K562 (cell line): Measurements from ENCODE around the gene ITGA2B. TPM values are rescaled to one million over a fixed set of nuclear protein-coding genes. Genes with fewer than 3 reads are reported as not detected.
A peak's percentile ranks its signal among the peaks of the same experiment; 100 is the strongest.

Source experiments
- ATF7 ChIP-seq: fragments of 450-650 bp; IDR thresholded peaks from 2 replicates; pipeline ENCODE4 v1.7.1; 2014; ENCODE audit warnings: mild to moderate bottlenecking, moderate library complexity
- BHLHE40 ChIP-seq: IDR thresholded peaks from 2 replicates; pipeline ENCODE4 v1.6.1; 2011; ENCODE audit warnings: low read length, improper control_type of control experiment
- CBFA2T3 ChIP-seq: fragments of 450-650 bp; IDR thresholded peaks from 2 replicates; pipeline ENCODE4 v1.6.1; 2017
- CBX1 ChIP-seq: sonication (generic); IDR thresholded peaks from 2 replicates; pipeline ENCODE4 v1.6.1; 2016; ENCODE audit warnings: antibody characterized with exemption, low read depth, mild to moderate bottlenecking
- CREM ChIP-seq: IDR thresholded peaks from 2 replicates; pipeline ENCODE4 v1.6.1; 2014; ENCODE audit warnings: antibody characterized with exemption, low read depth
- GTF2E2 ChIP-seq: fragments of 200-800 bp; sonication (Bioruptor generic); IDR thresholded peaks from 2 replicates; pipeline ENCODE4 v1.6.1; 2016; ENCODE audit warnings: missing genetic modification characterization, missing compliant biosample characterization
- JUND ChIP-seq, 2 experiments: IDR thresholded peaks; 2 replicates in 1 of 2; 3 replicates in 1 of 2; pipeline ENCODE4 v1.6.1; 2011; ENCODE audit warnings: borderline replicate concordance in 2 of 2, low read depth in 2 of 2, low read length in 2 of 2, improper control_type of control experiment in 1 of 2, missing biosample characterization in 1 of 2, missing genetic modification characterization in 1 of 2, missing genetic modification reagents in 1 of 2
- PCBP2 ChIP-seq: fragments of 200-400 bp; formaldehyde crosslinking; IDR thresholded peaks from 2 replicates; pipeline ENCODE4 v1.6.1; 2018; ENCODE audit warnings: low read length, low read depth, mild to moderate bottlenecking, moderate library complexity; ENCODE audit not compliant: poor library complexity, severe bottlenecking
- POLR2B ChIP-seq: fragments of 450-650 bp; IDR thresholded peaks from 2 replicates; pipeline ENCODE4 v1.6.1; 2018; ENCODE audit warnings: low read depth; ENCODE audit not compliant: partially characterized antibody
- POLR2G ChIP-seq: fragments of 200-400 bp; formaldehyde crosslinking; IDR thresholded peaks from 2 replicates; pipeline ENCODE4 v1.6.1; 2017; ENCODE audit warnings: low read depth, mild to moderate bottlenecking, antibody characterized with exemption, low read length, moderate library complexity
- RBBP5 ChIP-seq: fragments of 200-600 bp; sonication (generic); IDR thresholded peaks from 2 replicates; pipeline ENCODE4 v1.6.1; 2012; ENCODE audit warnings: borderline replicate concordance, mild to moderate bottlenecking, low read length, control low read depth, inconsistent platforms; ENCODE audit not compliant: insufficient read depth, poor library complexity, severe bottlenecking
- WHSC1 ChIP-seq: IDR thresholded peaks from one replicate; pipeline ENCODE4 v1.6.1; 2012; ENCODE audit warnings: low read length, control low read depth, inconsistent platforms
- ZNF354B ChIP-seq: fragments of 250-450 bp; sonication (Bioruptor Pico); IDR thresholded peaks from 2 replicates; pipeline ENCODE4 v1.4.0; 2020
- ZNF707 ChIP-seq: fragments of 250-450 bp; sonication (Bioruptor Pico); conservative IDR thresholded peaks from 2 replicates; pipeline ENCODE4 v1.8.0; 2022; ENCODE audit warnings: inconsistent platforms, mild to moderate bottlenecking, moderate library complexity
- polyA plus RNA-seq, 8 experiments: library from polyadenylated mRNA; depleted of rRNA in 4 of 8; stranded (reverse) in 5 of 8; unstranded in 3 of 8; fragments of >200 nt; fragmentation: Nextera tagmentation in 2 of 8; fragmentation: Illumina TruSeq in 1 of 8; extraction: Ambion mirVana in 2 of 8; extraction: Trizol in 1 of 8; gene quantifications; 2 replicates each; pipeline versions ENCODE4 v1.2.1 to v1.2.3, GENCODE V29; 2011 to 2014; ENCODE audit warnings: inconsistent platforms in 1 of 8, missing spikeins in 1 of 8
- total RNA-seq, 7 experiments: library from RNA; depleted of rRNA in 6 of 7; stranded (reverse); fragments of >200 nt in 6 of 7; fragmentation: Illumina TruSeq in 2 of 7; extraction: Trizol in 2 of 7; gene quantifications; 2 replicates each; pipeline versions ENCODE4 v1.2.1 to v1.2.3, GENCODE V29; 2011 to 2021; ENCODE audit warnings: low replicate concordance in 1 of 7
- TF ChIP-seq, protein P1 (sequence below): fragments of 200-800 bp; sonication (Bioruptor generic); IDR thresholded peaks from 2 replicates; pipeline ENCODE4 v1.6.1; 2017; ENCODE audit warnings: missing genetic modification characterization, missing compliant biosample characterization
- TF ChIP-seq, protein P2 (sequence below): fragments of 450-650 bp; formaldehyde crosslinking; IDR thresholded peaks from 2 replicates; pipeline ENCODE4 v1.4.0; 2020; ENCODE audit warnings: mild to moderate bottlenecking, mixed read lengths
- TF ChIP-seq, protein P3 (sequence below), 2 experiments: fragments of 450-650 bp; IDR thresholded peaks; 2 replicates each; pipeline ENCODE4 v1.6.1; 2018; ENCODE audit warnings: mild to moderate bottlenecking in 2 of 2, low read depth in 1 of 2; ENCODE audit not compliant: partially characterized antibody in 2 of 2
- TF ChIP-seq, protein P4 (sequence below): sonication (generic); formaldehyde crosslinking; IDR thresholded peaks from 2 replicates; pipeline ENCODE4 v1.9.0; 2022; ENCODE audit warnings: mild to moderate bottlenecking, missing genetic modification reagents

The ITGA2B gene
- total and polyA plus RNA-seq, 9 of the 15 experiments (the other 6 are each of a cell fraction or from before 2014, with no cell fraction given): 1.1 to 26.4 (median 5.6) TPM

DNA sequence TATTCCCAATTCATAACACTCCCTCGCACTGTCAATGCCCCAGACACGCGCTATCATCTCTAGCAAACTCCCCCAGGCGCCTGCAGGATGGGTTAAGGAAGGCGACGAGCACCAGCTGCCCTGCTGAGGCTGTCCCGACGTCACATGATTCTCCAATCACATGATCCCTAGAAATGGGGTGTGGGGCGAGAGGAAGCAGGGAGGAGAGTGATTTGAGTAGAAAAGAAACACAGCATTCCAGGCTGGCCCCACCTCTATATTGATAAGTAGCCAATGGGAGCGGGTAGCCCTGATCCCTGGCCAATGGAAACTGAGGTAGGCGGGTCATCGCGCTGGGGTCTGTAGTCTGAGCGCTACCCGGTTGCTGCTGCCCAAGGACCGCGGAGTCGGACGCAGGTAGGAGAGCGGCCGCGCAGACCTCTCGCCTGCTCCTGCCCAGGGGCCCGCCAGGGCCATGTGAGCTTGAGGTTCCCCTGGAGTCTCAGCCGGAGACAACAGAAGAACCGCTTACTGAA is 44.5 kb downstream of the ITGA2B start, which contains the start of gene GRN (continued):
- TF ChIP-seq CREM: peak; percentile 67; the same call in 1 of the 2 replicates
- peak; percentile 80 for TF ChIP-seq POLR2G
- TF ChIP-seq, protein P1, sequence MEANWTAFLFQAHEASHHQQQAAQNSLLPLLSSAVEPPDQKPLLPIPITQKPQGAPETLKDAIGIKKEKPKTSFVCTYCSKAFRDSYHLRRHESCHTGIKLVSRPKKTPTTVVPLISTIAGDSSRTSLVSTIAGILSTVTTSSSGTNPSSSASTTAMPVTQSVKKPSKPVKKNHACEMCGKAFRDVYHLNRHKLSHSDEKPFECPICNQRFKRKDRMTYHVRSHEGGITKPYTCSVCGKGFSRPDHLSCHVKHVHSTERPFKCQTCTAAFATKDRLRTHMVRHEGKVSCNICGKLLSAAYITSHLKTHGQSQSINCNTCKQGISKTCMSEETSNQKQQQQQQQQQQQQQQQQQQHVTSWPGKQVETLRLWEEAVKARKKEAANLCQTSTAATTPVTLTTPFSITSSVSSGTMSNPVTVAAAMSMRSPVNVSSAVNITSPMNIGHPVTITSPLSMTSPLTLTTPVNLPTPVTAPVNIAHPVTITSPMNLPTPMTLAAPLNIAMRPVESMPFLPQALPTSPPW: peak; percentile 81
- TF ChIP-seq ZNF707 (CRISPR knock-in tag): no peak
- TF ChIP-seq, protein P2, sequence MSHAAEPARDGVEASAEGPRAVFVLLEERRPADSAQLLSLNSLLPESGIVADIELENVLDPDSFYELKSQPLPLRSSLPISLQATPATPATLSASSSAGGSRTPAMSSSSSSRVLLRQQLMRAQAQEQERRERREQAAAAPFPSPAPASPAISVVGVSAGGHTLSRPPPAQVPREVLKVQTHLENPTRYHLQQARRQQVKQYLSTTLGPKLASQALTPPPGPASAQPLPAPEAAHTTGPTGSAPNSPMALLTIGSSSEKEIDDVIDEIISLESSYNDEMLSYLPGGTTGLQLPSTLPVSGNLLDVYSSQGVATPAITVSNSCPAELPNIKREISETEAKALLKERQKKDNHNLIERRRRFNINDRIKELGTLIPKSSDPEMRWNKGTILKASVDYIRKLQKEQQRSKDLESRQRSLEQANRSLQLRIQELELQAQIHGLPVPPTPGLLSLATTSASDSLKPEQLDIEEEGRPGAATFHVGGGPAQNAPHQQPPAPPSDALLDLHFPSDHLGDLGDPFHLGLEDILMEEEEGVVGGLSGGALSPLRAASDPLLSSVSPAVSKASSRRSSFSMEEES (CRISPR knock-in tag): peak; percentile 96
- peak; percentile 40 for TF ChIP-seq RBBP5
- peak; percentile 50 for TF ChIP-seq POLR2B
- TF ChIP-seq ZNF354B (CRISPR knock-in tag): no peak
- TF ChIP-seq, protein P3, sequence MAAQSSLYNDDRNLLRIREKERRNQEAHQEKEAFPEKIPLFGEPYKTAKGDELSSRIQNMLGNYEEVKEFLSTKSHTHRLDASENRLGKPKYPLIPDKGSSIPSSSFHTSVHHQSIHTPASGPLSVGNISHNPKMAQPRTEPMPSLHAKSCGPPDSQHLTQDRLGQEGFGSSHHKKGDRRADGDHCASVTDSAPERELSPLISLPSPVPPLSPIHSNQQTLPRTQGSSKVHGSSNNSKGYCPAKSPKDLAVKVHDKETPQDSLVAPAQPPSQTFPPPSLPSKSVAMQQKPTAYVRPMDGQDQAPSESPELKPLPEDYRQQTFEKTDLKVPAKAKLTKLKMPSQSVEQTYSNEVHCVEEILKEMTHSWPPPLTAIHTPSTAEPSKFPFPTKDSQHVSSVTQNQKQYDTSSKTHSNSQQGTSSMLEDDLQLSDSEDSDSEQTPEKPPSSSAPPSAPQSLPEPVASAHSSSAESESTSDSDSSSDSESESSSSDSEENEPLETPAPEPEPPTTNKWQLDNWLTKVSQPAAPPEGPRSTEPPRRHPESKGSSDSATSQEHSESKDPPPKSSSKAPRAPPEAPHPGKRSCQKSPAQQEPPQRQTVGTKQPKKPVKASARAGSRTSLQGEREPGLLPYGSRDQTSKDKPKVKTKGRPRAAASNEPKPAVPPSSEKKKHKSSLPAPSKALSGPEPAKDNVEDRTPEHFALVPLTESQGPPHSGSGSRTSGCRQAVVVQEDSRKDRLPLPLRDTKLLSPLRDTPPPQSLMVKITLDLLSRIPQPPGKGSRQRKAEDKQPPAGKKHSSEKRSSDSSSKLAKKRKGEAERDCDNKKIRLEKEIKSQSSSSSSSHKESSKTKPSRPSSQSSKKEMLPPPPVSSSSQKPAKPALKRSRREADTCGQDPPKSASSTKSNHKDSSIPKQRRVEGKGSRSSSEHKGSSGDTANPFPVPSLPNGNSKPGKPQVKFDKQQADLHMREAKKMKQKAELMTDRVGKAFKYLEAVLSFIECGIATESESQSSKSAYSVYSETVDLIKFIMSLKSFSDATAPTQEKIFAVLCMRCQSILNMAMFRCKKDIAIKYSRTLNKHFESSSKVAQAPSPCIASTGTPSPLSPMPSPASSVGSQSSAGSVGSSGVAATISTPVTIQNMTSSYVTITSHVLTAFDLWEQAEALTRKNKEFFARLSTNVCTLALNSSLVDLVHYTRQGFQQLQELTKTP (IDR thresholded peaks at IDR 0.05; ENCODE audit: low read depth in 1 of 2, partially characterized antibody in 2 of 2): peak in 1 of 2 experiments; percentile 84
- peak; percentile 44; the same call in 1 of the 2 replicates for TF ChIP-seq JUND (IDR thresholded peaks at IDR 0.05; ENCODE audit: borderline replicate concordance, low read depth, low read length)
- no peak for TF ChIP-seq JUND (tag; IDR thresholded peaks at IDR 0.05; ENCODE audit: borderline replicate concordance, low read depth, low read length)
- TF ChIP-seq BHLHE40: peak; percentile 50
- peak; percentile 58; the same call in 1 of the 2 replicates for TF ChIP-seq GTF2E2 (tag)
- no peak for TF ChIP-seq CBX1
- TF ChIP-seq, protein P4, sequence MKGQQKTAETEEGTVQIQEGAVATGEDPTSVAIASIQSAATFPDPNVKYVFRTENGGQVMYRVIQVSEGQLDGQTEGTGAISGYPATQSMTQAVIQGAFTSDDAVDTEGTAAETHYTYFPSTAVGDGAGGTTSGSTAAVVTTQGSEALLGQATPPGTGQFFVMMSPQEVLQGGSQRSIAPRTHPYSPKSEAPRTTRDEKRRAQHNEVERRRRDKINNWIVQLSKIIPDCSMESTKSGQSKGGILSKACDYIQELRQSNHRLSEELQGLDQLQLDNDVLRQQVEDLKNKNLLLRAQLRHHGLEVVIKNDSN (CRISPR knock-in tag): peak; percentile 98
- TF ChIP-seq PCBP2: no peak
- TF ChIP-seq CBFA2T3: peak; percentile 46; the same call in 1 of the 2 replicates
- TF ChIP-seq WHSC1: no peak
- TF ChIP-seq ATF7: peak; percentile 74
